Measurements from ENCODE around the gene PER3.

The PER3 gene

GRCh38 chr1:7868070-7868780 lies 84.1 kb downstream of the PER3 start:
- H3K4me1 Mint-ChIP-seq: no peaks in the 10 kb centered on the region

GRCh38 chr1:7869136-7869920 lies 85.2 kb downstream of the PER3 start:
- Mint-ChIP-seq H3K27me3 (no peaks in the 10 kb centered on the region), H3K4me3 (no peak overlapping the region), H3K27ac (no peak overlapping the region), H3K9me3 (no peaks in the 10 kb centered on the region), H3K4me1 (no peaks in the 10 kb centered on the region), H3K36me3 (no peaks in the 10 kb centered on the region)

More at GRCh38 chr1:7868070-7868780, 84.1 kb downstream of the PER3 start:
- H3K27me3 Mint-ChIP-seq: no peaks in the 10 kb centered on the region
- H3K27ac Mint-ChIP-seq: no peak overlapping the region
- no peaks in the 10 kb centered on the region for H3K36me3 Mint-ChIP-seq
- H3K4me3 Mint-ChIP-seq: no peak overlapping the region
- no peaks in the 10 kb centered on the region for H3K9me3 Mint-ChIP-seq

GRCh38 chr1:7871136-7871535 lies 87.0 kb downstream of the PER3 start:
- Mint-ChIP-seq H3K27ac (no peak overlapping the region), H3K4me3 (no peak overlapping the region), H3K4me1 (no peaks in the 10 kb centered on the region), H3K9me3 (no peaks in the 10 kb centered on the region), H3K36me3 (no peaks in the 10 kb centered on the region), H3K27me3 (no peaks in the 10 kb centered on the region)

- H3K36me3 Mint-ChIP-seq: peaks cover 6% of the 10 kb centered on the region
- peaks cover 1% of the 10 kb centered on the region for H3K27me3 Mint-ChIP-seq
- no peaks in the 10 kb centered on the region for H3K9me3 Mint-ChIP-seq
- H3K4me3 Mint-ChIP-seq: no peak overlapping the region
- H3K27ac Mint-ChIP-seq: no peak overlapping the region
- H3K4me1 Mint-ChIP-seq: peaks cover 8% of the 10 kb centered on the region
Observed at GRCh38 chr1:7873801-7874795, 90.0 kb downstream of the PER3 start.

- Mint-ChIP-seq H3K27ac (no peak overlapping the region), H3K27me3 (peaks cover 1% of the 10 kb centered on the region), H3K9me3 (no peaks in the 10 kb centered on the region), H3K4me3 (no peak overlapping the region), H3K4me1 (peaks cover 9% of the 10 kb centered on the region), H3K36me3 (peaks cover 6% of the 10 kb centered on the region)
Observed at GRCh38 chr1:7878027-7878426, 93.9 kb downstream of the PER3 start.

GRCh38 chr1:7879228-7879627 lies 95.1 kb downstream of the PER3 start:
- no peak overlapping the region for H3K4me3 Mint-ChIP-seq
- peaks cover 1% of the 10 kb centered on the region for H3K27me3 Mint-ChIP-seq
- H3K27ac Mint-ChIP-seq: no peak overlapping the region
- H3K9me3 Mint-ChIP-seq: no peaks in the 10 kb centered on the region
- H3K4me1 Mint-ChIP-seq: peaks cover 9% of the 10 kb centered on the region
- peaks cover 6% of the 10 kb centered on the region for H3K36me3 Mint-ChIP-seq

- Mint-ChIP-seq H3K27ac (no peak overlapping the region), H3K9me3 (no peaks in the 10 kb centered on the region), H3K27me3 (peaks cover 1% of the 10 kb centered on the region), H3K4me3 (no peak overlapping the region), H3K4me1 (no peaks in the 10 kb centered on the region), H3K36me3 (peaks cover 3% of the 10 kb centered on the region)
Observed at GRCh38 chr1:7884757-7885156, 100.7 kb downstream of the PER3 start.

GRCh38 chr1:7885513-7886404 lies 101.7 kb downstream of the PER3 start:
- Mint-ChIP-seq H3K27me3 (peaks cover 1% of the 10 kb centered on the region), H3K27ac (no peak overlapping the region), H3K9me3 (no peaks in the 10 kb centered on the region), H3K36me3 (peaks cover 6% of the 10 kb centered on the region), H3K4me1 (peaks cover 4% of the 10 kb centered on the region), H3K4me3 (no peak overlapping the region)

GRCh38 chr1:7886405-7886745 lies 102.3 kb downstream of the PER3 start:
- H3K27ac Mint-ChIP-seq: no peak overlapping the region
- H3K27me3 Mint-ChIP-seq: peaks cover 1% of the 10 kb centered on the region
- H3K36me3 Mint-ChIP-seq: peaks cover 9% of the 10 kb centered on the region
- no peaks in the 10 kb centered on the region for H3K9me3 Mint-ChIP-seq
- H3K4me1 Mint-ChIP-seq: peaks cover 4% of the 10 kb centered on the region
- no peak overlapping the region for H3K4me3 Mint-ChIP-seq

GRCh38 chr1:7888248-7889081 lies 104.4 kb downstream of the PER3 start:
- peaks cover 4% of the 10 kb centered on the region for H3K4me1 Mint-ChIP-seq
- H3K27ac Mint-ChIP-seq: no peak overlapping the region
- H3K36me3 Mint-ChIP-seq: peaks cover 9% of the 10 kb centered on the region
- H3K4me3 Mint-ChIP-seq: no peak overlapping the region
- no peaks in the 10 kb centered on the region for H3K9me3 Mint-ChIP-seq
- peaks cover 1% of the 10 kb centered on the region for H3K27me3 Mint-ChIP-seq

GRCh38 chr1:7890853-7891252 lies 106.8 kb downstream of the PER3 start:
- H3K27me3 Mint-ChIP-seq: peaks cover 1% of the 10 kb centered on the region
- no peaks in the 10 kb centered on the region for H3K9me3 Mint-ChIP-seq
- peaks cover 4% of the 10 kb centered on the region for H3K4me1 Mint-ChIP-seq
- no peak overlapping the region for H3K27ac Mint-ChIP-seq
- peaks cover 8% of the 10 kb centered on the region for H3K36me3 Mint-ChIP-seq
- H3K4me3 Mint-ChIP-seq: no peak overlapping the region

GRCh38 chr1:7891804-7892203 lies 107.7 kb downstream of the PER3 start:
- H3K27ac Mint-ChIP-seq: no peak overlapping the region
- peaks cover 4% of the 10 kb centered on the region for H3K4me1 Mint-ChIP-seq
- H3K9me3 Mint-ChIP-seq: no peaks in the 10 kb centered on the region
- no peak overlapping the region for H3K4me3 Mint-ChIP-seq
- peaks cover 8% of the 10 kb centered on the region for H3K36me3 Mint-ChIP-seq
- no peaks in the 10 kb centered on the region for H3K27me3 Mint-ChIP-seq

- peaks cover 8% of the 10 kb centered on the region for H3K4me1 Mint-ChIP-seq
- H3K27me3 Mint-ChIP-seq: no peaks in the 10 kb centered on the region
- H3K36me3 Mint-ChIP-seq: peaks cover 6% of the 10 kb centered on the region
Observed at GRCh38 chr1:7893529-7894180, 109.6 kb downstream of the PER3 start.

More at GRCh38 chr1:7893529-7894180, 109.6 kb downstream of the PER3 start:
- H3K4me3 Mint-ChIP-seq: no peak overlapping the region
- no peaks in the 10 kb centered on the region for H3K9me3 Mint-ChIP-seq
- no peak overlapping the region for H3K27ac Mint-ChIP-seq

All from activated naive CD4-positive, alpha-beta T cell treated with anti-CD3 and anti-CD28 coated beads, Interleukin-2, amount 50 U/mL, for 24 hours (primary cell).